HG02884 (cell line): ENCODE measurements around the gene YBX2.

ENCODE experiments used
- ATAC-seq: cut with Tn5 transposase; IDR thresholded peaks from one replicate; pipeline ENCODE4 v1.9.1; 2021; ENCODE audit warnings: mild to moderate bottlenecking, moderate library complexity; ENCODE audit not compliant: unreplicated experiment

The YBX2 gene

GRCh38 chr17:7323731-7324437 lies 29.4 kb upstream of the YBX2 start:
- ATAC-seq, result no peak

GRCh38 chr17:7322520-7323194 lies 28.2 kb upstream of the YBX2 start:
- no peak for ATAC-seq

- no peak for ATAC-seq
Observed at GRCh38 chr17:7321466-7321865, 27.0 kb upstream of the YBX2 start.

GRCh38 chr17:7318121-7318860 lies 23.9 kb upstream of the YBX2 start:
- ATAC-seq, result no peak

GRCh38 chr17:7317161-7317803 lies 22.8 kb upstream of the YBX2 start:
- ATAC-seq, result no peak

- no peak for ATAC-seq
Observed at GRCh38 chr17:7315570-7316235, 21.3 kb upstream of the YBX2 start.

- peak; percentile 56 for ATAC-seq
Observed at GRCh38 chr17:7314719-7315569, 20.5 kb upstream of the YBX2 start, which contains the start of gene GPS2. Gene GPS2, minus strand, starts transcription at chr17:7315360. Its CDS starts 308 bp downstream, at chr17:7315052.

GRCh38 chr17:7313890-7314718 lies 19.7 kb upstream of the YBX2 start:
- ATAC-seq, result no peak

GRCh38 chr17:7313088-7313889 lies 18.9 kb upstream of the YBX2 start:
- no peak for ATAC-seq

GRCh38 chr17:7312432-7313087 lies 18.1 kb upstream of the YBX2 start:
- ATAC-seq, result no peak

- ATAC-seq, result no peak
Observed at GRCh38 chr17:7311110-7311705, 16.8 kb upstream of the YBX2 start.

GRCh38 chr17:7309628-7310027 lies 15.2 kb upstream of the YBX2 start:
- ATAC-seq, result no peak

GRCh38 chr17:7308625-7309433 lies 14.4 kb upstream of the YBX2 start:
- no peak for ATAC-seq

- ATAC-seq, result no peak
Observed at GRCh38 chr17:7307686-7308624, 13.5 kb upstream of the YBX2 start.
